ENCODE data around the gene IL36A. TPM values are rescaled to one million over a fixed set of nuclear protein-coding genes. Genes with fewer than 3 reads are reported as not detected.

IL36A gene
- total RNA-seq, 4 donors from 2014 or later: not detected

- DNase-seq: no peak
- intact Hi-C loops (cut with DNase I; ENCODE audit: low total_unique reads): no loop called here
- Histone ChIP-seq H3K4me3 (no peak overlapping the region), H3K4me1 (no peaks in the 10 kb centered on the region), H3K9me3 (no peaks in the 10 kb centered on the region), H3K27ac (no peak overlapping the region), H3K27me3 (no peaks in the 10 kb centered on the region), H3K36me3 (no peaks in the 10 kb centered on the region)
- TF ChIP-seq CTCF (IDR thresholded peaks at IDR 0.05): no peak
Measured at GRCh38 chr2:113038291-113038690, 33.0 kb downstream of the IL36A start.

- Histone ChIP-seq H3K4me3 (no peak overlapping the region), H3K27me3 (no peaks in the 10 kb centered on the region), H3K4me1 (no peaks in the 10 kb centered on the region), H3K36me3 (no peaks in the 10 kb centered on the region), H3K27ac (no peak overlapping the region), H3K9me3 (no peaks in the 10 kb centered on the region)
- intact Hi-C loops (cut with DNase I; ENCODE audit: low total_unique reads): no loop called here
- DNase-seq: no peak
- no peak for TF ChIP-seq POLR2A (IDR thresholded peaks at IDR 0.05)
Measured at GRCh38 chr2:113039158-113039557, 33.9 kb downstream of the IL36A start.

DNA sequence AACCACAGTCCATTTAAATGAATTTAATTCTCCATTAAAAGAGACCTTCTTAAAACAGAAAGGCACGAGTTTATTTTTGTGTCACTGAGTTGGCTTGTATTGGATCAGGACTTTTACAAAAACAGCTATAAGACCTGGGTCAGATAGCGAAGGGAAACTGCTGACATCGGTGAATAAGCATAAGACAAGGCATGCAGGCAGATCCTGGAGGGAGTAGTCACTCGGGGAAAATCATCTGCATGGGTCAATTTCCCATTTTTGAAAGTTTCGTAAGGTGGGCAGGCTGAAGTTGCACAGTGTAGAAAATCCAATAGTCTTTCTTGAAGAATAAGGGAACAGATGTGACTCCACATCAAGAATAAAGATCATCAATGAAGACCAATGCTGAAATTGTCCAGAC is 34.5 kb downstream of the IL36A start:
- TF ChIP-seq CTCF (IDR thresholded peaks at IDR 0.05) (no peak), POLR2A (IDR thresholded peaks at IDR 0.05) (no peak)
- DNase-seq: no peak
- H3K27ac ChIP-seq: no peak overlapping the region
- H3K27me3 ChIP-seq: no peaks in the 10 kb centered on the region
- H3K9me3 ChIP-seq: no peaks in the 10 kb centered on the region
- no peak overlapping the region for H3K4me3 ChIP-seq
- no peaks in the 10 kb centered on the region for H3K4me1 ChIP-seq
- no peaks in the 10 kb centered on the region for H3K36me3 ChIP-seq
- intact Hi-C loops (cut with DNase I; ENCODE audit: low total_unique reads): no loop called here

DNA sequence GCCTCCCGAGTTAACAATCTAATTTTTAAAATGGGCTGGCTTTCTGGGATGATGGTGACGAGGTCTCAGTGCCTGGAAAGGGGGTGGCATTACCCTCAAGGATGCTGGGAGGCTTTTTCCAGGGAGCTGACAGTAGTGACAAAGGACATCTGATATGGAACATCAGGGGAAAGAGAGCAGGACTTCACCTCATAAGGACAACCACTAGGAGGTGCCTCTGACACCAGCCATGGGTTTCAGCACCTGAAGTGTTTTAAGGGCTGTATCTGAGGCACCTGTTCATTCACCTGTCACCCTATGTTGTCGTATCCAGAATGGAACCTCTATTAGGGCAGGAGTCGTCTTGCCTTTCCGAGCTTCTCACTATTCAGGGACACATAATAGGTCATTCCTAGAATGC is 36.6 kb downstream of the IL36A start:
- no peak for DNase-seq
- Histone ChIP-seq H3K4me1 (no peaks in the 10 kb centered on the region), H3K9me3 (no peaks in the 10 kb centered on the region), H3K36me3 (no peaks in the 10 kb centered on the region), H3K27me3 (no peaks in the 10 kb centered on the region), H3K4me3 (no peak overlapping the region), H3K27ac (no peak overlapping the region)
- TF ChIP-seq CTCF (IDR thresholded peaks at IDR 0.05): no peak
- TF ChIP-seq POLR2A (IDR thresholded peaks at IDR 0.05): no peak
- intact Hi-C loops (cut with DNase I; ENCODE audit: low total_unique reads): no loop called here

DNA sequence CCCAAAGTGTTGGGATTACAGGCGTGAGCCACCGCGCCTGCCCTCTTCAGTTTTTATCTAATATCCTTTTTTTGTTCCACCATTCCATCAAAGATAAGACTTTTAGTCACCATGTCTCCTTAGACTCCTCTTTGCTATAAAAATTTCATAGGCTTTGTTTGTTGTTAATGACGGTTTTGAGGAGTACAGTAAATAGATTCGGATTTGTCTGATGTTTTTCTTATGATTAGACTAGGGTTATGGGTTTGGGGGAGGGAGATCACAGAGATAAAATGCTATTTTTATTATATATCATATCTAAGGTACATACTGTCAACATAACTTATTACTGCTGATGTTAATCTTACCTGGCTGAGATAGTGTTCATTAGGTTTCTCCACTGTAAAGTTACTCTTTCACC is 41.2 kb downstream of the IL36A start:
- no peak for TF ChIP-seq POLR2A (IDR thresholded peaks at IDR 0.05)
- no peak for TF ChIP-seq CTCF (IDR thresholded peaks at IDR 0.05)
- Histone ChIP-seq H3K27me3 (no peaks in the 10 kb centered on the region), H3K9me3 (no peaks in the 10 kb centered on the region), H3K4me1 (no peaks in the 10 kb centered on the region), H3K27ac (no peak overlapping the region), H3K4me3 (no peak overlapping the region), H3K36me3 (no peaks in the 10 kb centered on the region)
- intact Hi-C loops (cut with DNase I; ENCODE audit: low total_unique reads): no loop called here
- DNase-seq: no peak
